GM12878 (cell line): ENCODE measurements around the gene MICAL3. TPM values are rescaled to one million over a fixed set of nuclear protein-coding genes. Genes with fewer than 3 reads are reported as not detected.
A peak's percentile ranks its signal among the peaks of the same experiment; 100 is the strongest.
"Not testable (repeated sequence)": the region's sequence is repeated elsewhere in the genome, so short reads cannot be mapped to it uniquely, and the experiment has no call there.

Source experiments
- ATAC-seq: fragments of 200-7000 bp; cut with Tn5 transposase; 3 replicates; pipeline ENCODE4 v1.9.1; 2020; ENCODE audit warnings: mild to moderate bottlenecking, moderate library complexity
- BruUV-seq: library from RNA; stranded (reverse); fragments of 400-500 nt; replicated peaks from 2 replicates; lab custom pipeline; 2021; lab: Mats Ljungman, UMichigan
- CTCF ChIA-PET: fragments of 300-600 bp; sonication (Branson Sonifier 250); formaldehyde crosslinking; extraction: SDS; loops from one replicate; lab custom pipeline; 2021; ENCODE audit warnings: inconsistent platforms; lab: Yijun Ruan, JAX
- POLR2A ChIA-PET: fragments of 350-600 bp; formaldehyde crosslinking; extraction: SDS; loops from one replicate; lab custom pipeline; 2021; ENCODE audit warnings: inconsistent platforms; lab: Charles Lee
- RAD21 ChIA-PET: fragments of 300-600 bp; sonication (Branson Sonifier 250); formaldehyde crosslinking; loops from one replicate; lab custom pipeline; 2023; ENCODE audit warnings: antibody characterized with exemption; ENCODE audit not compliant: unreplicated experiment; lab: Charles Lee
- SMC1A ChIA-PET: fragments of 300-600 bp; sonication (Branson Sonifier 250); formaldehyde crosslinking; loops from one replicate; lab custom pipeline; 2023; ENCODE audit not compliant: unreplicated experiment, uncharacterized antibody; lab: Charles Lee
- DNase-seq: peaks from one replicate; pipeline ENCODE4 v3.0.0-alpha.2; 2011; ENCODE audit warnings: low read depth, low spot score
- FAIRE-seq: peaks from 3 replicates; lab custom pipeline; 2011; peaks lifted over from hg19 to GRCh38; lab: Jason Lieb, UNC
- H2AFZ ChIP-seq: 2 replicates; pipeline ENCODE4 v1.6.0; 2011; ENCODE audit warnings: low read depth, low read length, control low read depth; ENCODE audit not compliant: control insufficient read depth
- H3K27ac ChIP-seq: 2 replicates; pipeline ENCODE4 v1.5.1; 2011; ENCODE audit warnings: control low read depth; ENCODE audit not compliant: control insufficient read depth, insufficient read depth
- H3K27me3 ChIP-seq, 2 experiments: replicated peaks in 1 of 2; 2 replicates each; pipeline versions ENCODE4 v1.6.0 to v1.6.1; 2011; ENCODE audit warnings: low read length in 1 of 2; ENCODE audit not compliant: control insufficient read depth in 2 of 2, insufficient read depth in 2 of 2
- H3K36me3 ChIP-seq, 2 experiments: 2 replicates each; pipeline ENCODE4 v1.5.1; 2011; ENCODE audit warnings: low read length in 1 of 2; ENCODE audit not compliant: control insufficient read depth in 2 of 2, insufficient read depth in 2 of 2
- H3K4me1 ChIP-seq: 2 replicates; pipeline ENCODE4 v1.6.1; 2011; ENCODE audit warnings: mild to moderate bottlenecking, low read length, moderate library complexity, mixed read lengths; ENCODE audit not compliant: control insufficient read depth, insufficient read depth
- H3K4me2 ChIP-seq: 2 replicates; pipeline ENCODE4 v1.6.0; 2011; ENCODE audit warnings: control low read depth; ENCODE audit not compliant: control insufficient read depth, insufficient read depth
- H3K4me3 ChIP-seq: fragments of 200-600 bp; sonication (generic); 2 replicates; pipeline ENCODE4 v1.5.1; 2016
- H3K79me2 ChIP-seq: 2 replicates; pipeline ENCODE4 v1.6.0; 2011; ENCODE audit warnings: low read length; ENCODE audit not compliant: control insufficient read depth, insufficient read depth
- H3K9ac ChIP-seq: 2 replicates; pipeline ENCODE4 v1.8.0; 2011; ENCODE audit warnings: low read length, control low read depth, mixed read lengths; ENCODE audit not compliant: control insufficient read depth, insufficient read depth
- H3K9me3 ChIP-seq: replicated peaks from 3 replicates; pipeline ENCODE4 v1.5.1; 2011; ENCODE audit warnings: mild to moderate bottlenecking, low read length; ENCODE audit not compliant: control insufficient read depth, insufficient read depth
- H4K20me1 ChIP-seq: 2 replicates; pipeline ENCODE4 v1.6.0; 2011; ENCODE audit not compliant: control insufficient read depth, insufficient read depth
- BHLHE40 ChIP-seq, 2 experiments: fragments of 450-650 bp in 1 of 2; IDR thresholded peaks; 2 replicates each; pipeline ENCODE4 v1.6.1; 2011 to 2017; ENCODE audit warnings: low read depth in 2 of 2, borderline replicate concordance in 1 of 2, improper control_type of control experiment in 1 of 2, low read length in 1 of 2, mild to moderate bottlenecking in 1 of 2
- TARDBP ChIP-seq: IDR thresholded peaks from 2 replicates; pipeline ENCODE4 v1.6.1; 2016; ENCODE audit warnings: borderline replicate concordance
- WGBS: methylation state at CpG from one replicate; pipeline ENCODE4 v1.1.6; 2016; ENCODE audit warnings: low lambda C conversion rate; ENCODE audit not compliant: insufficient replicate concordance, insufficient coverage; ENCODE audit errors: missing lambda C conversion rate; 5-methylcytosine and 5-hydroxymethylcytosine counted together
- in situ Hi-C: fragments of 300-500 bp; cut with MboI; formaldehyde crosslinking; loops from 9 replicates; pipeline ENCODE4 v1.14.3; 2018; ENCODE audit warnings: mixed read lengths
- intact Hi-C: fragments of 100-400 bp; cut with micrococcal nuclease; formaldehyde crosslinking; loops from one replicate; pipeline ENCODE4 v1.14.2; 2022; ENCODE audit not compliant: unreplicated experiment
- polyA plus RNA-seq, 11 experiments: library from polyadenylated mRNA; depleted of rRNA in 4 of 11; unstranded in 6 of 11; stranded (reverse) in 5 of 11; fragments of >200 nt; fragmentation: Nextera tagmentation in 4 of 11; fragmentation: Illumina TruSeq in 1 of 11; extraction: Ambion mirVana in 4 of 11; extraction: Trizol in 1 of 11; gene quantifications; 1 replicate in 1 of 11; 2 replicates in 10 of 11; pipeline versions ENCODE4 v1.2.1 to v1.2.3, GENCODE V29; 2011 to 2016; ENCODE audit warnings: inconsistent platforms in 2 of 11, missing spikeins in 2 of 11, low read depth in 1 of 11
- total RNA-seq, 4 experiments: library from RNA; depleted of rRNA in 3 of 4; stranded (reverse); fragments of >200 nt in 3 of 4; fragmentation: Illumina TruSeq in 1 of 4; extraction: Trizol in 1 of 4; gene quantifications; 2 replicates each; pipeline versions ENCODE4 v1.2.1 to v1.2.3, GENCODE V29; 2013 to 2021

The MICAL3 gene
- total and polyA plus RNA-seq, 10 of the 15 experiments (the other 5 are each of a cell fraction or from before 2014, with no cell fraction given) = 2.6 to 92.2 (median 24.0) TPM

- Histone ChIP-seq H3K79me2 (peaks cover 17% of the 10 kb centered on the region), H3K4me3 (no peak overlapping the region), H3K27me3 (no peaks in the 10 kb centered on the region), H3K9me3 (no peaks in the 10 kb centered on the region), H2AFZ (no peak overlapping the region), H3K27ac (no peak overlapping the region), H4K20me1 (peaks cover 8% of the 10 kb centered on the region), H3K4me2 (no peak overlapping the region), H3K9ac (no peak overlapping the region), H3K36me3 (peaks cover 0 to 2% of the 10 kb centered on the region in 2 experiments; a peak in 1 of 4 replicates), H3K4me1 (peaks cover 16% of the 10 kb centered on the region)
- POLR2A ChIA-PET = no interaction called here
- DNase-seq (no peak), FAIRE-seq (no peak), ATAC-seq (no peak)
- RAD21 ChIA-PET = no interaction called here
- WGBS = 28% methylated on average over 8 of the region's 8 CpGs
- SMC1A ChIA-PET = interaction anchor here (0.9 to 1.6 kb wide), 4 partner anchors 8 to 30 kb away, joined by 3 to 5 read pairs (median 4); no protein-coding TSS in a partner anchor
- BruUV-seq = no TSS peak
- CTCF ChIA-PET = interaction anchor here (1.2 to 1.3 kb wide), 2 partner anchors 87 to 138 kb away, joined by 3 read pairs; no protein-coding TSS in a partner anchor
- TF ChIP-seq BHLHE40 (IDR thresholded peaks at IDR 0.05; ENCODE audit: borderline replicate concordance in 1 of 2, low read depth in 2 of 2, low read length in 1 of 2) = peak; percentile 50 to 80; a peak in 3 of 4 replicates
- TF ChIP-seq TARDBP = no peak
- intact Hi-C loops = no loop called here
- in situ Hi-C loops = no loop called here
Measured at GRCh38 chr22:17938484-17938924, 85.9 kb downstream of the MICAL3 start.

GRCh38 chr22:17932457-17932856, 91.9 kb downstream of the MICAL3 start:
- CTCF ChIA-PET, DNase-seq, H3K4me1 ChIP-seq, H3K36me3 ChIP-seq, H2AFZ ChIP-seq, intact Hi-C loops, H3K4me2 ChIP-seq, SMC1A ChIA-PET, H3K9me3 ChIP-seq, H4K20me1 ChIP-seq, H3K4me3 ChIP-seq, H3K27me3 ChIP-seq, H3K9ac ChIP-seq, FAIRE-seq, POLR2A ChIA-PET, RAD21 ChIA-PET, H3K27ac ChIP-seq, in situ Hi-C loops, ATAC-seq, BruUV-seq: not testable (repeated sequence)
- 63% methylated on average over 2 of the region's 2 CpGs for WGBS
- H3K79me2 ChIP-seq = peaks cover 16% of the 10 kb centered on the region
